ENCODE data around the gene TBRG4. TPM values are rescaled to one million over a fixed set of nuclear protein-coding genes. Genes with fewer than 3 reads are reported as not detected.

TBRG4 gene
- polyA plus RNA-seq, 1 donor from 2014 or later = 52.8 TPM

GRCh38 chr7:45103958-45104843, 7.3 kb downstream of the TBRG4 start:
- H3K9me3 ChIP-seq (ENCODE audit: low read length) = no peaks in the 10 kb centered on the region
- H3K9me2 ChIP-seq (ENCODE audit: insufficient read depth, low read length) = no peaks in the 10 kb centered on the region
- no peak overlapping the region for H2AFZ ChIP-seq (ENCODE audit: low read depth, low read length)
- H3K9ac ChIP-seq (ENCODE audit: low read length) = no peak overlapping the region
- peaks cover 7% of the 10 kb centered on the region for H3K36me3 ChIP-seq (ENCODE audit: insufficient read depth, low read length)
- TF ChIP-seq CTCF (IDR thresholded peaks at IDR 0.05; ENCODE audit: poor library complexity, severe bottlenecking) = no peak
- TF ChIP-seq TAF1 (IDR thresholded peaks at IDR 0.05; ENCODE audit: low read depth) = no peak
- no peak for TF ChIP-seq REST (IDR thresholded peaks at IDR 0.05; ENCODE audit: borderline replicate concordance)
- no peak for TF ChIP-seq EP300 (conservative IDR thresholded peaks at IDR 0.05; ENCODE audit: poor library complexity, severe bottlenecking)
- no peak for TF ChIP-seq EZH2 (IDR thresholded peaks at IDR 0.05; ENCODE audit: borderline replicate concordance, insufficient read depth, low read length, poor library complexity, severe bottlenecking)
- no peak for TF ChIP-seq RAD21 (conservative IDR thresholded peaks at IDR 0.05)
- no peak for TF ChIP-seq POLR2AphosphoS5 (IDR thresholded peaks at IDR 0.05)
- no peak for TF ChIP-seq SMC3 (conservative IDR thresholded peaks at IDR 0.05; ENCODE audit: poor library complexity)
- no peak for TF ChIP-seq MXI1 (conservative IDR thresholded peaks at IDR 0.05; ENCODE audit: poor library complexity, severe bottlenecking)
- no peaks in the 10 kb centered on the region for H4K20me1 ChIP-seq (ENCODE audit: insufficient read depth)
- no peak overlapping the region for H3K4me3 ChIP-seq (ENCODE audit: low read length)
- no peaks in the 10 kb centered on the region for H3K27me3 ChIP-seq (ENCODE audit: insufficient read depth, low read depth, low read length)
- no peaks in the 10 kb centered on the region for H3F3A ChIP-seq (ENCODE audit: insufficient read depth, low read length, poor library complexity, severe bottlenecking)
- no peak overlapping the region for H3K27ac ChIP-seq (ENCODE audit: low read length)
- H3K79me2 ChIP-seq (replicated peaks; ENCODE audit: insufficient read depth, low read length) = peaks cover 17% of the 10 kb centered on the region
- no peak overlapping the region for H3K4me2 ChIP-seq (ENCODE audit: low read length)

- H3K9me3 ChIP-seq (ENCODE audit: low read length) = no peaks in the 10 kb centered on the region
- no peak overlapping the region for H3K4me3 ChIP-seq (ENCODE audit: low read length)
Measured at GRCh38 chr7:45102785-45103712, 8.4 kb downstream of the TBRG4 start.

More at GRCh38 chr7:45102785-45103712, 8.4 kb downstream of the TBRG4 start:
- Histone ChIP-seq H3K9me2 (ENCODE audit: insufficient read depth, low read length) (no peaks in the 10 kb centered on the region), H3K9ac (ENCODE audit: low read length) (no peak overlapping the region), H3K79me2 (replicated peaks; ENCODE audit: insufficient read depth, low read length) (peaks cover 14% of the 10 kb centered on the region), H3K27me3 (ENCODE audit: insufficient read depth, low read depth, low read length) (no peaks in the 10 kb centered on the region), H4K20me1 (ENCODE audit: insufficient read depth) (no peaks in the 10 kb centered on the region), H3K27ac (ENCODE audit: low read length) (no peak overlapping the region), H2AFZ (ENCODE audit: low read depth, low read length) (no peak overlapping the region), H3K4me2 (ENCODE audit: low read length) (no peak overlapping the region), H3K36me3 (ENCODE audit: insufficient read depth, low read length) (no peaks in the 10 kb centered on the region), H3F3A (ENCODE audit: insufficient read depth, low read length, poor library complexity, severe bottlenecking) (no peaks in the 10 kb centered on the region)
- TF ChIP-seq POLR2AphosphoS5 (IDR thresholded peaks at IDR 0.05) = no peak
- no peak for TF ChIP-seq TAF1 (IDR thresholded peaks at IDR 0.05; ENCODE audit: low read depth)
- TF ChIP-seq EZH2 (IDR thresholded peaks at IDR 0.05; ENCODE audit: borderline replicate concordance, insufficient read depth, low read length, poor library complexity, severe bottlenecking) = no peak
